ENCODE data around the gene BHLHA15.

GRCh38 chr7:98200364-98200763, 10.9 kb upstream of the BHLHA15 start:
- TF ChIP-seq CTCF (IDR thresholded peaks at IDR 0.05) (no peak), POLR2A (IDR thresholded peaks at IDR 0.05) (no peak)
